ENCODE data around the gene ATMIN.

ATMIN gene

GRCh38 chr16:81006211-81006812 lies 29.3 kb upstream of the ATMIN start:
- DNase-seq (ENCODE audit: low spot score): peak; percentile 57

GRCh38 chr16:81006813-81007695 lies 28.6 kb upstream of the ATMIN start, which contains the start of the genes CENPN and CMC2:
TSS of gene CENPN (plus strand) at chr16:81007214. CDS start at chr16:81011940, 4,726 bp downstream.
TSS of gene CMC2 (minus strand) at chr16:81006885. CDS start at chr16:80997394, 9,491 bp downstream.
- peak; percentile 97 for DNase-seq (ENCODE audit: low spot score)

- no peak for DNase-seq (ENCODE audit: low spot score)
Observed at GRCh38 chr16:81008505-81008789, 27.2 kb upstream of the ATMIN start.

GRCh38 chr16:81012974-81013373 lies 22.7 kb upstream of the ATMIN start:
- no peak for DNase-seq (ENCODE audit: low spot score)

- no peak for DNase-seq (ENCODE audit: low spot score)
Observed at GRCh38 chr16:81014672-81015071, 21.0 kb upstream of the ATMIN start.

GRCh38 chr16:81018496-81018895 lies 17.1 kb upstream of the ATMIN start:
- no peak for DNase-seq (ENCODE audit: low spot score)

- no peak for DNase-seq (ENCODE audit: low spot score)
Observed at GRCh38 chr16:81026429-81026828, 9.2 kb upstream of the ATMIN start.

DNA sequence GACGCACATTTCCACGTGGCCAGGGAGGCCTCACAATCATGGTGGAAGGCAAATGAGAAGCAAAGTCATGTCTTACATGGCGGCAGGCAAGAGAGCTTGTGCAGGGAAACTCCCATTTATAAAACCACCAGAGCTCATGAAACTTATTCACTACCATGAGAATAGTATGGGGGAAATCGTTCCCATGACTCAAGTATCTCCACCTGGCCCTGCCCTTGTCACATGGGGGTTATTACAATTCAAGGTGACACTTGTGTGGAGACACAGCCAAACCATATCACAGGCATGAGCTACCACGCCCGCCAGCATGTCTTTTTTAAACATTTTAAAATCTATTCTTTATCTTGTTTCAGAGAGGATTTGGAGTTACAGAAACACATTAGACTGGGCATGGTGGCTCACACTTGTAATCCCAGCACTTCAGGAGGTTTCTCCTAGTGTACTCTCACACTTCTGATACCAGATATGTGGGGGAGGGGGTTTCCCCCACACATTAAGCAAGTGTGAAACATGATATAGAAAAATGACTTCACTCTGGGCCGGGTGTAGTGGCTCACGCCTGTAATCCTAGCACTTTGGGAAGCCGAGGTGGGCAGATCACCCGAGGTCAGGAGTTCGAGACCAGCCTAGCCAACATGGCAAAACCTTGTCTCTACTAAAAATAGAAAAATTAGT lies 5.6 kb upstream of the ATMIN start:
- no peak for DNase-seq (ENCODE audit: low spot score)

DNA sequence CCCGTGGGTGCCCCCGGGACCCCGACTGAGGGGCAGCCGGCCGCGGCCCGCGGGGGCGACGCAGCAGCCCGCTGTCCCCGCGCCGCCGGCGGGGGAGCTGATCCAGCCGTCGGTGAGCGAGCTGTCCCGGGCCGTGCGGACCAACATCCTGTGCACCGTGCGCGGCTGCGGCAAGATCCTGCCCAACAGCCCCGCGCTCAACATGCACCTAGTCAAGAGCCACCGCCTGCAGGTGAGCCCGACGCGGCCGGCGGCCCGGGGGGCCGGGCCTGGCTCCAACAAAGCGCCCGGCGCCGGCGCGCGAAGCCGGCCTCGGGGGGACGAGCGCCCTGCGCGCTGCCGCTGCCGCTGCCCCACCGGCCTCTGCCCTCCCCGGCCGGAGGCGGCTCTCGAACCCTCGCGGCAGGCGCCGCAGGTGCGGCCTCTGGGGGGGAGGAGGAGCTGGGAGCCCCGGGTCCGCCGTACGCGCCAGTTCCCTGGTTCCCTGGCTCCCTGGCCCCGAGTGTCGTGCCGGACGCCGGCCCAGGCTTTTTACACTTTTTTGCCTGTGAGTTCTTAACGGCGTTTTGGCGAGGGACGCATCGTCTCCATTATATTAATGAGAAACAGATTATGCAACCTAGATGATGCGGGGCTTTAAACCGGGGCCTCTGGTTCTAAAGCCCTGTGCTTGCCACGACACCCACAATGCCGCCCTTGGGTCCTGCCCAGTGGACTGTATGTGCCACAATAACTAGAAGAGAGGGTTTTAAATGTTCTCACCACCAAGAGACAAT lies 521 bp downstream of the ATMIN start:
- DNase-seq (ENCODE audit: low spot score): peak; percentile 21

DNA sequence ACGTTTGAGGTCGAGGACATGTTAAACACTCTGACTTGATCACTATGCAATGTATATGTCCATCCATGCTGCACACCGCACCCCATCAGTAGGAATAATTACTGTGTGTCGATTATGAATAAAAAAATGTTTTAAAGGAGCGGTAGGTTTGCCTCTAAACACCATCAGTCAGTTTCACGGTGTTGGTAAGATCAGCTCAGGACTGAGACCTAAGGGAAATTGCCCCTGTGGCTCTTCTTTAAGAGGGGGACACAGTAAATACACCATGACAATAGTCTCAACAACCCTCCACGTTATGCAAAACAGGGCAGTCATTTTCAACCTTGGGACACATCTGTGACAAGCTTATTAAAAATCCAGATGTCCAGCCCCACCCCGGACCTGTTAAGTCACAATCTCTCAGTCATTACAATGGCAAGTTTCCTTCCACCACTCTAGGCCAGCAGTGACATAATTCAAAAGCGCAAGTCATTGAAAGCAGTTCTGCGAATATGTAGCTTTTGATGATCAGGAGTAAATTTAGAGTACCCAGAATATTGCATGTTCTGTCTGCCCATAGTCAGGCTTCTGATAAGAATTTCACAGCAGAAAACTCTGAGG lies 1.2 kb downstream of the ATMIN start:
- peak; percentile 40 for DNase-seq (ENCODE audit: low spot score)

DNA sequence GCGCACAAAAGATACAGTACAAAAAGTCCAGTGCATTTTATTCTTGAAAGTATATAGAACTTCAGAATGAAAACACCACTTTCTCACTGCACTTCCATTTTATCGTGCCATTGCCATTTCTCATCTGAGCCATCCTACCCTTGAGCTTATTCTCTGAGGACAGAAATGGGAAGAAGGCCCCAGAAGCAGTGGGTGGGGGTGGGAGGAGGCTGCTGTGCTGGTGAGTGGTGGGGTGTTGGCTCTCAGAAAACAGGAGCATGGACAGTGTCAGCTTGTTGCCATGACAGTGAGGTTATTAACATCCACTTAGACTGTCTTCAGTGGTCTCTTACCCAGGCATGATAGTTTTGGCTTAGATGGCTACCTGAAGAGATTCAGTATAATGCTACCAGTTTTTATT lies 4.5 kb downstream of the ATMIN start:
- no peak for DNase-seq (ENCODE audit: low spot score)

DNA sequence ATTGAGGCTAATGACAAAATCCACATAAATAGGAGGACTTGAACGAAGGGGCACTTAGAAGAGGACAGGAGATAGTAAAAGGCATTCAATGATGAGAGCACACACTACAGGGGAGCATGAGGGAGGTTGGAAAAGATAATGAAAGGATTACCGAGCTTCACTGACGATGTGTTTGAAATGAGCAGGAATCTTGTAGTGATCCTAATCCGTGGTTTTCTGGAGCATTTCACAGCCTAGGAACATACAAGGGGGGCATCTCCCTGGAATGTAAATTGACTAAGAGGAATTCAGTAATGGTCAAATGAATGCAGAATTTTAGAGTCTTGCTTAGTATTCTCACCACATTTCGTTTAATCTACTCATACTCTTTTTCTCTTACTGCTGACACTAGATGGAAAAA lies 5.2 kb downstream of the ATMIN start:
- no peak for DNase-seq (ENCODE audit: low spot score)

DNA sequence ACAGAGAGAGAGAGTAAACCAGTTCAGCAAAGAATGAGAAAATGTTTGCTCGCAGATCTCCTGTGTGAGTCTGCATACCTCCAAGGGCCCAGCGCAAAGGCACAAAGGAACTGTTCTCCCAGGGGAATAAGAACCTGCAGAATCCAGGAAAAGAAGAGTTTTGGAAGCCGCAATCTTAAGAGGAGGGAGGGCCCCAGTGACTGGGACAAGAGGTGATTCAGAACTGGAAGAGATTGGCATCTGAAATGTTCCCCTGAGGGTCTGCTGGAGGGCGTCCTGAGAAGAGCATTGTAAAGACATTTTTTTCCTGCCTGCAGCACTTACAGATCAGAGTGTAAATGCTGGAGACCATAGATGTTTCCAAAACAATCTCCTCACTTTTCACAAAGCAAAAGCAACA lies 6.1 kb downstream of the ATMIN start:
- DNase-seq (ENCODE audit: low spot score): no peak

DNA sequence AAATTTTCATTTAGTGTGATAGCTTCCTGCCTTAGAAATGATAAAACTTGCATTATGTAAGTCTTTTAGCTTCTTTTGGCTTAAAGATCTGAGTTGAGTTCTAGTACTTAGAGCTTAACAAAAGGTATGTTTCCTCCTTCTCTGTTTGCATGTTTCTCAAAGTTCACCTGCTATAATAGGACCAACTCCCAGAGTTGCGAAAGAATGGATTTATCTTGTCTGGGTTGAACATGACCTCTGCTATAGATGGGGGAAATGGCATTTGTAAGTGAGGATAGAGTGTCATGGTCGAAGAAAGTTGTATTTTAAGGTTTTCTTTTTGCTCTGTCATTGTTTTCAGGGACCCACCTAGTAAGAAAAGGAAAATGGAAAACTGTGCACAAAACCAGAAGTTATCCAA lies 7.2 kb downstream of the ATMIN start:
- DNase-seq (ENCODE audit: low spot score): no peak

- no peak for DNase-seq (ENCODE audit: low spot score)
Observed at GRCh38 chr16:81053761-81054160, 18.1 kb downstream of the ATMIN start.

- DNase-seq (ENCODE audit: low spot score): no peak
Observed at GRCh38 chr16:81060576-81061306, 25.1 kb downstream of the ATMIN start.

GRCh38 chr16:81061307-81061640 lies 25.6 kb downstream of the ATMIN start:
- no peak for DNase-seq (ENCODE audit: low spot score)

DNA sequence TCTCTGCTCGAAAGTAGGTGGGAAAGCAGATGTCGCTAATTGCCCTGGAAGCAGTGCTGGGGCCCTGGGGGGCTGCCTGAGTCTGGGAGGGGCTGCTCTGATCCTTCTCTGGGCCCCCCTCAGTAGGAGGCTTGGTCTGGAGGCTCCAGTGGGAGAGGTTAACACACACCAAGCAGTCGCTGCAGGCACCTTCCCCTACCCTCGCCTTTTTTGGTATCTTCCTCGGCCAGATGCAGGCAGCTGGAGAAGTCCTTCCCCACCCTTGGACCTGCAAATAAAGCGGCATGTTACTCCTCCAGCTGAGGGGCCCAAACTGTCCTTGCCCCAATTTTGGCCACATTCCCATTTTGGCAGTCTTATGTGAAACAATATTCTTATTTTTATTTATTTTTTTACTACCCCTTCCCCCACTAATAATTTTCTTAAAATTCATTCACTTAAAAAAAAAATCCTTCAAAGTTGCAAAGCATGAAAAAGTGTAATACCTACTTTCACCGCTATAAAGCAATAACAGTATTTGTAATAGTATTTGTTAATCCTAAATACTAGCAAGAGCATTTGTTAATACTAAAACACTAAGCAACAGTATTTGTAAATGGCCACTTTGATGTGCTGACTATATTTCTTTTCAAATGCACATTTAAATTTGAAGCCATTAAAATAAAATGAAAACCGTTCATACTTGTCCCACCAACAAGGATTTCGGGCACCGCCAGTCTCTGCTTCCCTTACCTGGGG lies 26.4 kb downstream of the ATMIN start:
- no peak for DNase-seq (ENCODE audit: low spot score)

DNA sequence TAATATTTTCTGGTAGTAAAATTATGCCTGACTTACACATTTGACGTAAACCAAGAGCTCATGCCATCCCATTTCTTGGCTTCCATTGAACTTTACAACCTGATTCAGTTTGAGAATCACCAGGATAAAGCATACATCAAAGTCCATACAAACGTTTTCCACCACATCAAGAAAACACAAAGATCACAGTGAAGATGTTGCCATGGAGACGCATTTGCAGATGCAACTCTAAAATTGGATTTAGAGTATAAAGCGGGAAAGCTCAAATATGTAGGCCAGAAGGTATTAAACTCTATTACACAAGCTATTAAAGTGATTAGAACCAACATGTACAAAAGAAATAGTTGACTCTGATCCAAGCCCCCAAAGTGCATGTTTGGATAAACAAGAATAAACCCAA lies 31.0 kb downstream of the ATMIN start:
- no peak for DNase-seq (ENCODE audit: low spot score)

GRCh38 chr16:81067166-81067565 lies 31.5 kb downstream of the ATMIN start:
- DNase-seq (ENCODE audit: low spot score): no peak

DNA sequence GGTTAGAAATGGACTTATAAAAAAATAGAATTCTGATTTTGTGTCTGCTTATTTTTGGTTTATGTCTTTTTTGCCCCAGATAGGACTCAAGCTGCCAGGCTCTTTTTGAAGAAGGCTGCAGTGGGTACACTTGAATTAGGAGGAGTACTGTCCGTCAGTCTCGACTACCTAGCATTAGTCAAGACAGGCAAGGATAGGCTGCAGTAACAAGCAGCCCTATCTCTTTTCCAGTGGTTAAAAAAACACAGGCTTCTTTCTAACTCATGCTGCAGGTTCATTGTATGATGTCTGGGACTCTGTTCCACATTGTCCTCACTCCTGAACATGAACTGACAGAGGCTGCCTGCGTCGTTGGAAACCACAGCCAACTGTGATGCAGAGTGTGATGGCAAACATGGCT lies 33.4 kb downstream of the ATMIN start:
- DNase-seq (ENCODE audit: low spot score): no peak
